ENCODE results near the gene CLIC1.

Gene CLIC1

DNA sequence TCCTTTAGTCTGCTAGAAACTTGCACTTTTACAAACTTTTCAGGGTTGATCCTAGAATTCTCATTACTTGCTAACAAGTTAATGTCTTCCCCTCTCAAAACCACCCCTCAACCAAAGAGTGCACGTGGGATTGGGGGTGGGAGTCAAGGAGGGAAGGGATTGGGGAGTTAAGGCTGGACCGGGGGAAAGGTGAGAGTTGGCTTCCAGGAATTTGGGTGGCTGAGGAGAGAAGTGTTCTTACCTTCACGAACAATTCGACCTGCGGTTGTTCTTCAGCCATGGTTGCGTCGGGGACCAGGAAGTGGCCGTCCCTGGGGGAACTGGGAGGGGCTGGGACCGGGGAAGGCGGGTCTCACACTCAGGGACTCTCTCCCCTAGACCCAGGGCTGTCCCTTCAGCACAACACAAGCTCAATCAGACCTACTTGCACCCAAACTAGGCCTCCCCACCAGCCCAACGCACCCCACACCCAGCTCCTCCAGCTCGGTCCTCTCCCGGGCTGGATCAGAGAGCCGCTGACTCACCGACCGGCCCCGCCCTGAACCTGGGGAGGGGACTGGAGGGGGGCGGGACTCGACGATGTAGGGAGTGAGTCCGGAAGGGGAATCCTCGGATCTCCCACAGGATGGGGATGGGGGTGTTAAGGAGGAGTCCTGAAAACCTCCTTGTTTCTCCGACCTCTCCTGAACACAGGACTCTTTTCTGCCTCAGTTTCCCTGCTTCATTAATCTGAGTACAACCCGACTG lies at the start of gene CLIC1 (continued):
- TF ChIP-seq REPIN1 (tag by site-specific recombination; IDR thresholded peaks at IDR 0.05; ENCODE audit: low read depth) (no peak), ZNF23 (tag by site-specific recombination; IDR thresholded peaks at IDR 0.05; ENCODE audit: borderline replicate concordance) (no peak), ZNF664 (tag by site-specific recombination; IDR thresholded peaks at IDR 0.05) (no peak), ZNF335 (tag by site-specific recombination; conservative IDR thresholded peaks at IDR 0.05) (peak; percentile 48; the same call in 1 of the 2 replicates), ZNF629 (tag by site-specific recombination; IDR thresholded peaks at IDR 0.05) (peak; percentile 38; the same call in 1 of the 2 replicates), KLF8 (tag by site-specific recombination; IDR thresholded peaks at IDR 0.05) (peak; percentile 91), ZNF211 (tag by site-specific recombination; IDR thresholded peaks at IDR 0.05; ENCODE audit: low read depth) (no peak), YY2 (tag by site-specific recombination; IDR thresholded peaks at IDR 0.05) (no peak), KLF16 (tag by site-specific recombination; IDR thresholded peaks at IDR 0.05) (peak; percentile 87), KLF10 (tag by site-specific recombination; IDR thresholded peaks at IDR 0.05) (peak; percentile 68), ZNF768 (tag by site-specific recombination; IDR thresholded peaks at IDR 0.05) (no peak), SP7 (tag by site-specific recombination; IDR thresholded peaks at IDR 0.05) (peak; percentile 55; the same call in 1 of the 2 replicates), ZFP69B (tag by site-specific recombination; IDR thresholded peaks at IDR 0.05) (peak; percentile 27; the same call in 1 of the 2 replicates)
- TF ChIP-seq, protein P1, sequence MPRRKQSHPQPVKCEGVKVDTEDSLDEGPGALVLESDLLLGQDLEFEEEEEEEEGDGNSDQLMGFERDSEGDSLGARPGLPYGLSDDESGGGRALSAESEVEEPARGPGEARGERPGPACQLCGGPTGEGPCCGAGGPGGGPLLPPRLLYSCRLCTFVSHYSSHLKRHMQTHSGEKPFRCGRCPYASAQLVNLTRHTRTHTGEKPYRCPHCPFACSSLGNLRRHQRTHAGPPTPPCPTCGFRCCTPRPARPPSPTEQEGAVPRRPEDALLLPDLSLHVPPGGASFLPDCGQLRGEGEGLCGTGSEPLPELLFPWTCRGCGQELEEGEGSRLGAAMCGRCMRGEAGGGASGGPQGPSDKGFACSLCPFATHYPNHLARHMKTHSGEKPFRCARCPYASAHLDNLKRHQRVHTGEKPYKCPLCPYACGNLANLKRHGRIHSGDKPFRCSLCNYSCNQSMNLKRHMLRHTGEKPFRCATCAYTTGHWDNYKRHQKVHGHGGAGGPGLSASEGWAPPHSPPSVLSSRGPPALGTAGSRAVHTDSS (tag by site-specific recombination; IDR thresholded peaks at IDR 0.05), result no peak
- TF ChIP-seq, protein P2, sequence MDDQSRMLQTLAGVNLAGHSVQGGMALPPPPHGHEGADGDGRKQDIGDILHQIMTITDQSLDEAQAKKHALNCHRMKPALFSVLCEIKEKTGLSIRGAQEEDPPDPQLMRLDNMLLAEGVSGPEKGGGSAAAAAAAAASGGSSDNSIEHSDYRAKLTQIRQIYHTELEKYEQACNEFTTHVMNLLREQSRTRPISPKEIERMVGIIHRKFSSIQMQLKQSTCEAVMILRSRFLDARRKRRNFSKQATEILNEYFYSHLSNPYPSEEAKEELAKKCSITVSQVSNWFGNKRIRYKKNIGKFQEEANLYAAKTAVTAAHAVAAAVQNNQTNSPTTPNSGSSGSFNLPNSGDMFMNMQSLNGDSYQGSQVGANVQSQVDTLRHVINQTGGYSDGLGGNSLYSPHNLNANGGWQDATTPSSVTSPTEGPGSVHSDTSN (CRISPR knock-in tag; IDR thresholded peaks at IDR 0.05), result 0 out of 2 replicates have a peak, but pooled peaks have one; percentile 67
- TF ChIP-seq, protein P3, sequence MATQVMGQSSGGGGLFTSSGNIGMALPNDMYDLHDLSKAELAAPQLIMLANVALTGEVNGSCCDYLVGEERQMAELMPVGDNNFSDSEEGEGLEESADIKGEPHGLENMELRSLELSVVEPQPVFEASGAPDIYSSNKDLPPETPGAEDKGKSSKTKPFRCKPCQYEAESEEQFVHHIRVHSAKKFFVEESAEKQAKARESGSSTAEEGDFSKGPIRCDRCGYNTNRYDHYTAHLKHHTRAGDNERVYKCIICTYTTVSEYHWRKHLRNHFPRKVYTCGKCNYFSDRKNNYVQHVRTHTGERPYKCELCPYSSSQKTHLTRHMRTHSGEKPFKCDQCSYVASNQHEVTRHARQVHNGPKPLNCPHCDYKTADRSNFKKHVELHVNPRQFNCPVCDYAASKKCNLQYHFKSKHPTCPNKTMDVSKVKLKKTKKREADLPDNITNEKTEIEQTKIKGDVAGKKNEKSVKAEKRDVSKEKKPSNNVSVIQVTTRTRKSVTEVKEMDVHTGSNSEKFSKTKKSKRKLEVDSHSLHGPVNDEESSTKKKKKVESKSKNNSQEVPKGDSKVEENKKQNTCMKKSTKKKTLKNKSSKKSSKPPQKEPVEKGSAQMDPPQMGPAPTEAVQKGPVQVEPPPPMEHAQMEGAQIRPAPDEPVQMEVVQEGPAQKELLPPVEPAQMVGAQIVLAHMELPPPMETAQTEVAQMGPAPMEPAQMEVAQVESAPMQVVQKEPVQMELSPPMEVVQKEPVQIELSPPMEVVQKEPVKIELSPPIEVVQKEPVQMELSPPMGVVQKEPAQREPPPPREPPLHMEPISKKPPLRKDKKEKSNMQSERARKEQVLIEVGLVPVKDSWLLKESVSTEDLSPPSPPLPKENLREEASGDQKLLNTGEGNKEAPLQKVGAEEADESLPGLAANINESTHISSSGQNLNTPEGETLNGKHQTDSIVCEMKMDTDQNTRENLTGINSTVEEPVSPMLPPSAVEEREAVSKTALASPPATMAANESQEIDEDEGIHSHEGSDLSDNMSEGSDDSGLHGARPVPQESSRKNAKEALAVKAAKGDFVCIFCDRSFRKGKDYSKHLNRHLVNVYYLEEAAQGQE (tag by site-specific recombination; IDR thresholded peaks at IDR 0.05), result 0 out of 2 replicates have a peak, but pooled peaks have one; percentile 32

DNA sequence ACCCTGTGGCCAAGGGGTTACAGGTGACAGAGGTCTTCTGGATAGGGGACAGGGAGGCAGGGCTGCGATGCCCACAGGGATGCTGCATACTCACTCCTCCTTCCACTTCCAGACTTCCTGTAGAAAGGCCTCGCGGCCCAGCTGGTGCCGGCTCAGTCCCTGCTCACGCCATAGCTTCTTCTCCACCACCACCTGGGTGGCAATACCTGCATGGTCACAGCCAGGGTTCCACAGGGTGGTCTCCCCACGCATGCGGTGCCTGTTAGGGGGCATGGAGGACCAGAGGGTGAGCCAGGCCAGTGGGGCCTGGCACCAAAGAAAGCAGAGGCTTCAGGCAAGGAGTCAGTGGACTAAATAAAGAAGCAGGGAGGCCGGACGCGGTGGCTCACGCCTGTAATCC lies 49.1 kb upstream of the CLIC1 start:
- Histone ChIP-seq H3K27ac (ENCODE audit: extremely low read depth, low read depth, low read length) (no peak overlapping the region), H3K36me3 (ENCODE audit: control insufficient read depth in 2 of 2, insufficient read depth in 1 of 2, low read length in 2 of 2) (peaks cover 20 to 67% of the 10 kb centered on the region in 2 experiments), H3K4me1 (ENCODE audit: control insufficient read depth, insufficient read depth, low read length) (no peaks in the 10 kb centered on the region), H3K9me3 (ENCODE audit: control insufficient read depth, insufficient read depth, low read depth, low read length) (no peaks in the 10 kb centered on the region), H3K4me3 (ENCODE audit: low read depth, low read length) (no peak overlapping the region)
- CTCF ChIA-PET, result interaction anchor here (1.2 to 1.9 kb wide), 2 partner anchors 10 to 16 kb away, joined by 6 to 10 read pairs; partner anchors contain the start of gene VARS1
- no peak for TF ChIP-seq ZNF157 (tag by site-specific recombination; IDR thresholded peaks at IDR 0.05)
- no peak for TF ChIP-seq ZNF747 (tag by site-specific recombination; IDR thresholded peaks at IDR 0.05)
- TF ChIP-seq, protein P4, sequence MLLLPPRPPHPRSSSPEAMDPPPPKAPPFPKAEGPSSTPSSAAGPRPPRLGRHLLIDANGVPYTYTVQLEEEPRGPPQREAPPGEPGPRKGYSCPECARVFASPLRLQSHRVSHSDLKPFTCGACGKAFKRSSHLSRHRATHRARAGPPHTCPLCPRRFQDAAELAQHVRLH (tag by site-specific recombination; IDR thresholded peaks at IDR 0.05), result no peak
- TF ChIP-seq ZNF302 (tag by site-specific recombination; IDR thresholded peaks at IDR 0.05; ENCODE audit: low read depth), result no peak
- POLR2A ChIA-PET, result interaction anchor here (0.5 to 1.2 kb wide), 4 partner anchors 8 to 50 kb away, joined by 3 to 4 read pairs (median 3); partner anchors contain the start of genes LSM2 and VWA7

All from HEK293 (cell line).